NOMO-1 treated with DMSO at 0.1 percent for 48 hours (cell line): Measurements from ENCODE around the gene TARS2.

Source experiments
- DNase-seq: peaks from one replicate; lab custom pipeline; 2025; ENCODE audit not compliant: unreplicated experiment; lab: John Stamatoyannopoulos, UW

Gene TARS2

GRCh38 chr1:150486966-150487762 is at the start of gene TARS2:
Gene TARS2 (plus strand): TSS chr1:150487419. CDS start chr1:150487451, 32 bp downstream.
- DNase-seq: peak; percentile 98

- DNase-seq: no peak
Measured at GRCh38 chr1:150441121-150441520, 46.1 kb upstream of the TARS2 start.

GRCh38 chr1:150444232-150444631 is 43.0 kb upstream of the TARS2 start:
- no peak for DNase-seq

- DNase-seq: no peak
Measured at GRCh38 chr1:150456146-150456647, 31.0 kb upstream of the TARS2 start.

GRCh38 chr1:150464422-150464826 is 22.8 kb upstream of the TARS2 start:
- DNase-seq: peak; percentile 37

- no peak for DNase-seq
Measured at GRCh38 chr1:150466964-150467363, 20.3 kb upstream of the TARS2 start.

- no peak for DNase-seq
Measured at GRCh38 chr1:150469291-150469690, 17.9 kb upstream of the TARS2 start.

GRCh38 chr1:150472601-150473200 is 14.5 kb upstream of the TARS2 start:
- no peak for DNase-seq

- DNase-seq: no peak
Measured at GRCh38 chr1:150473659-150474058, 13.6 kb upstream of the TARS2 start.

- DNase-seq: no peak
Measured at GRCh38 chr1:150474869-150475268, 12.3 kb upstream of the TARS2 start.

GRCh38 chr1:150476754-150477153 is 10.5 kb upstream of the TARS2 start:
- no peak for DNase-seq

GRCh38 chr1:150477320-150477719 is 9.9 kb upstream of the TARS2 start:
- no peak for DNase-seq

- DNase-seq: peak; percentile 1
Measured at GRCh38 chr1:150477733-150478132, 9.5 kb upstream of the TARS2 start.

GRCh38 chr1:150479370-150479769 is 7.8 kb upstream of the TARS2 start:
- no peak for DNase-seq

GRCh38 chr1:150479927-150480352 is 7.3 kb upstream of the TARS2 start:
- DNase-seq: no peak

GRCh38 chr1:150484431-150484830 is 2.8 kb upstream of the TARS2 start:
- DNase-seq: no peak

GRCh38 chr1:150484861-150485260 is 2.4 kb upstream of the TARS2 start:
- DNase-seq: peak; percentile 23

GRCh38 chr1:150487763-150488115 is 520 bp downstream of the TARS2 start:
- peak; percentile 5 for DNase-seq

- DNase-seq: no peak
Measured at GRCh38 chr1:150493175-150493574, 6.0 kb downstream of the TARS2 start.

- DNase-seq: no peak
Measured at GRCh38 chr1:150498342-150498741, 11.1 kb downstream of the TARS2 start.

GRCh38 chr1:150505431-150505830 is 18.2 kb downstream of the TARS2 start:
- no peak for DNase-seq
